Adrenal gland (tissue), 12 donors: ENCODE data around the gene TBCB. TPM values are rescaled to one million over a fixed set of nuclear protein-coding genes. Genes with fewer than 3 reads are reported as not detected.
A peak's percentile ranks its signal among the peaks of the same experiment; 100 is the strongest.

Source experiments
- DNase-seq, 7 donors: peaks; one replicate each; pipeline ENCODE4 v3.0.0-alpha.2; 2019 to 2020
- H3K27ac ChIP-seq, 5 donors: fragments of 200-600 bp; sonication (generic) in 4 of 5; 1 replicate in 3 of 5; 2 replicates in 2 of 5; pipeline versions ENCODE4 v1.5.1 to v1.8.0; 2016 to 2020; ENCODE audit warnings: mild to moderate bottlenecking in 1 of 5
- H3K27me3 ChIP-seq: fragments of 200-600 bp; 2 replicates; pipeline ENCODE4 v1.8.0; 2021
- H3K36me3 ChIP-seq, 2 donors: fragments of 200-600 bp; replicated peaks in 1 of 2; 1 replicate in 1 of 2; 2 replicates in 1 of 2; pipeline versions ENCODE4 v1.5.1 to v1.8.0; 2018 to 2022
- H3K4me1 ChIP-seq, 2 donors: fragments of 200-600 bp; replicated peaks in 1 of 2; 1 replicate in 1 of 2; 2 replicates in 1 of 2; pipeline versions ENCODE4 v1.5.1 to v1.8.0; 2018 to 2021
- H3K4me3 ChIP-seq, 4 donors: fragments of 200-600 bp; sonication (generic) in 3 of 4; one replicate each; pipeline ENCODE4 v1.5.1; 2016 to 2018
- H3K9me3 ChIP-seq, 3 donors: fragments of 200-600 bp; sonication (generic) in 1 of 3; replicated peaks in 1 of 3; 1 replicate in 2 of 3; 2 replicates in 1 of 3; pipeline versions ENCODE4 v1.5.1 to v1.8.0; 2016 to 2021
- POLR2A ChIP-seq, 2 donors: fragments of 450-650 bp; IDR thresholded peaks; one replicate each; pipeline ENCODE4 v1.6.1; 2017; ENCODE audit warnings: antibody characterized with exemption in 2 of 2, mild to moderate bottlenecking in 2 of 2, moderate library complexity in 1 of 2
- WGBS, 4 donors: extraction: QIAGEN DNeasy Blood & Tissue Kit in 2 of 4; methylation state at CpG; one replicate each; pipeline versions ENCODE4 v1.1.5 to v1.1.7; 2013 to 2017; 5-methylcytosine and 5-hydroxymethylcytosine counted together
- intact Hi-C, 2 donors: fragments of 100-400 bp; cut with DNase I; formaldehyde crosslinking; loops; one replicate each; pipeline versions ENCODE4 v1.14.1 to v1.15.0; 2022 to 2023
- polyA plus RNA-seq, 3 donors: library from polyadenylated mRNA; stranded (reverse); fragments of 200-250 nt in 2 of 3; fragments of 350-450 nt in 1 of 3; fragmentation: Illumina TruSeq in 1 of 3; extraction: RNeasy Lipid Tissue Mini Kit (QIAGEN cat#74804) in 1 of 3; gene quantifications; one replicate each; pipeline ENCODE4 v1.2.3, GENCODE V29; 2013 to 2014
- total RNA-seq, 9 donors: library from RNA; depleted of rRNA in 4 of 9; stranded (reverse); fragments of >200 nt in 4 of 9; fragments of 120-200 nt in 1 of 9; fragmentation: NEBNext Ultra II Directional in 1 of 9; extraction: Animal tissue kit (Norgen Biotek cat#: 25700) in 1 of 9; gene quantifications; one replicate each; pipeline versions ENCODE4 v1.1.0 to v1.2.4, GENCODE V29; 2013 to 2023
- TF ChIP-seq, protein P1 (sequence below), 6 experiments: fragments of 450-650 bp in 4 of 6; fragments of 200-600 bp in 2 of 6; sonication (generic) in 1 of 6; IDR thresholded peaks; 1 replicate in 5 of 6; 2 replicates in 1 of 6; pipeline versions ENCODE4 v1.5.1 to v1.8.0; 2016 to 2021; ENCODE audit warnings: antibody characterized with exemption in 6 of 6, mild to moderate bottlenecking in 2 of 6, moderate library complexity in 1 of 6
- donor health status: healthy with polysubstance abuse.
- donor health status: Bipolar disorder and iron deficiency.
- donor health status: DM: yes; HTN: yes; CAD: no.
- donor health status: DM: no; HTN: no; CAD: no.
- donor health status: DM: no; HTN: no; CAD: no.
- donor health status: DM: yes; HTN: yes; CAD: no.

Gene TBCB
- total and polyA plus RNA-seq, 12 donors, result 88.8 to 233 (median 140) TPM

DNA sequence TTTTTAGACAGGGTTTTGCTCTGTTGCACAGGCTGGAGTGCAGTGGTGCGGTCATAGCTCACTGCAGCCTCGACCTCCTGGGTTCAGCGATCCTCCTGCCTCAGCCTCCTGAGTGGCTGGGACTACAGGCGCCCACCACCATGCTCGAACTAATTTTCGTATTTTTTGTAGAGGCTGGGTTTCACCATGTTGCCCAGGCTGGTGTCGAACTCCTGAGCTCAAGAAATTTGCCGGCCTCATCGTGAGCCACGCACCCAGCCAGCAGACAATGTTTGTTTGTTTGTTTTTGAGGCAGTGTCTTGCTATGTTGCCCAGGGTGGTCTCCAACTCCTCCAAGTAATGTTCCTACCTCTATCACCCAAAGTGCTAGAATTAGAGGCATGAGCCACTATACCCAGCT lies 37.9 kb downstream of the TBCB start:
- peaks cover 0 to 26% of the 10 kb centered on the region in 2 donors for H3K36me3 ChIP-seq
- 89 to 91% (median 90%) methylated on average over 10 of the region's 10 CpGs for WGBS, 4 donors
- no peaks in the 10 kb centered on the region for H3K27me3 ChIP-seq
- peak overlapping the region in 1 of 4 donors; percentile 69 for H3K4me3 ChIP-seq
- peak overlapping the region; percentile 93 to 98 (median 94) for H3K27ac ChIP-seq
- no peaks in the 10 kb centered on the region for H3K9me3 ChIP-seq
- TF ChIP-seq, protein P1, sequence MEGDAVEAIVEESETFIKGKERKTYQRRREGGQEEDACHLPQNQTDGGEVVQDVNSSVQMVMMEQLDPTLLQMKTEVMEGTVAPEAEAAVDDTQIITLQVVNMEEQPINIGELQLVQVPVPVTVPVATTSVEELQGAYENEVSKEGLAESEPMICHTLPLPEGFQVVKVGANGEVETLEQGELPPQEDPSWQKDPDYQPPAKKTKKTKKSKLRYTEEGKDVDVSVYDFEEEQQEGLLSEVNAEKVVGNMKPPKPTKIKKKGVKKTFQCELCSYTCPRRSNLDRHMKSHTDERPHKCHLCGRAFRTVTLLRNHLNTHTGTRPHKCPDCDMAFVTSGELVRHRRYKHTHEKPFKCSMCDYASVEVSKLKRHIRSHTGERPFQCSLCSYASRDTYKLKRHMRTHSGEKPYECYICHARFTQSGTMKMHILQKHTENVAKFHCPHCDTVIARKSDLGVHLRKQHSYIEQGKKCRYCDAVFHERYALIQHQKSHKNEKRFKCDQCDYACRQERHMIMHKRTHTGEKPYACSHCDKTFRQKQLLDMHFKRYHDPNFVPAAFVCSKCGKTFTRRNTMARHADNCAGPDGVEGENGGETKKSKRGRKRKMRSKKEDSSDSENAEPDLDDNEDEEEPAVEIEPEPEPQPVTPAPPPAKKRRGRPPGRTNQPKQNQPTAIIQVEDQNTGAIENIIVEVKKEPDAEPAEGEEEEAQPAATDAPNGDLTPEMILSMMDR (IDR thresholded peaks at IDR 0.05), result no peak
- no peak for TF ChIP-seq POLR2A (IDR thresholded peaks at IDR 0.05)
- no peak for DNase-seq
- intact Hi-C loops, result no loop called here
- peaks cover 6 to 13% of the 10 kb centered on the region in 2 donors for H3K4me1 ChIP-seq

DNA sequence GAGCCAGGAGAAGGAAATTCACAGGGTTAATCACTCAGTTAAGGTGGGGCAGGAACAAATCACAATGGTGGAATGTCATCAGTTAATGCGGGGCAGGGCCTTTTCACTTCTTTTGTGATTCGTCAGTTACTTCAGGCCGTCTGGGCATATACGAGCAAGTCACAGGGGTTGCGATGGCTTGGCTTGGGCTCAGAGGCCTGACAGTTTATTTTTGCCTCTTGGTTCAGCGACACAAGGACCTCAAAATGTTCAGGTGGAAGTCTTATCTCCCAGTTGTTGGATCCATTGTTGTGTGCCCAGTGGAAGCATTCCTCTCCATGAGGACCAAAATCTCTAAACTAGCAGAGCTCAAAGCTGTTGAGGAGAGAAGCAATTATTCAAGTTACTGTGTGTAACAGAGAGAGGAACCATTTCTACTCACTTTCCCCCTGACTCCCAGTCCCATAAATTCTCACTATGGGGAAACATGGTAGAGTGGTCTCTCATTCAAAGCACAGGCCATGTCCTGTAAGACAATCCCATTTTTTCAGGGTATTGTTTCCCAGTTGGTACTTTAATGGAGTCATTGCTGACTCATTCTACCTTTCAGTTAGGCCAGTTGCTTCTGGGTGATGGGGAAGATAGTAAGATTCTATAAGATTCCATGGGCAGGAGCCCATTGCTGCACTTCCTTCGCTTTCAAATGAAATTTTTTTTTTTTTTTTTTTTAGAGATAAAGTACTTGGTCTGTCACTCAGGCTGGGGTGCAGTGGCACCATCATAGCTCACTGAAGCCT lies 45.7 kb downstream of the TBCB start:
- intact Hi-C loops, result no loop called here
- no peak overlapping the region for H3K4me3 ChIP-seq
- WGBS, 4 donors, result 93 to 96% (median 94%) methylated on average over 7 of the region's 7 CpGs

DNA sequence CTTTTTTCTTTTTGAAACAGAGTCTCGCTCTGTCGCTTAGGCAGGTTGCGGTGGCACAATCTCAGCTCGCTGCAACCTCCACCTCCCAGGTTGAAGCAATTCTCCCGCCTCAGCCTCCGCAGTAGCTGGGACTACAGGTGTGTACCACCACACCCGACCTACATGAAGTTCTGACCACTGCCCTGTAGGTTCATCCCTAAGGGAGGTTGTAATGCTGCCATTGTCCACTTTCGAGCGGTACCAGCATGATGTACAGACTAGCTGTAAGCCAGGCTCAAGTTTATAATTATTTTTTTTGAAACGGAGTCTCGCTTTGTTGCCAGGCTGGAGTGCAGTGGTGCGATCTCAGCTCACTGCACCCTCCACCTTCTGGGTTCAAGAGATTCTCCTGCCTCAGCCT lies 48.5 kb downstream of the TBCB start:
- H3K36me3 ChIP-seq, result no peaks in the 10 kb centered on the region
- H3K4me1 ChIP-seq, result no peaks in the 10 kb centered on the region
- DNase-seq, result no peak
- 93 to 97% (median 96%) methylated on average over 12 of the region's 12 CpGs for WGBS, 4 donors
- TF ChIP-seq, protein P1 (IDR thresholded peaks at IDR 0.05), result no peak
- no peak for TF ChIP-seq POLR2A (IDR thresholded peaks at IDR 0.05)
- H3K9me3 ChIP-seq, result no peaks in the 10 kb centered on the region
- no peak overlapping the region for H3K4me3 ChIP-seq
- intact Hi-C loops, result no loop called here
- H3K27me3 ChIP-seq, result no peaks in the 10 kb centered on the region
- H3K27ac ChIP-seq, result no peak overlapping the region

More for the DNA sequence above, 45.7 kb downstream of the TBCB start:
- H3K4me1 ChIP-seq, result no peaks in the 10 kb centered on the region
- no peak for DNase-seq
- H3K9me3 ChIP-seq, result no peaks in the 10 kb centered on the region
- no peaks in the 10 kb centered on the region for H3K36me3 ChIP-seq
- TF ChIP-seq, protein P1 (IDR thresholded peaks at IDR 0.05), result no peak
- no peak for TF ChIP-seq POLR2A (IDR thresholded peaks at IDR 0.05)
- H3K27me3 ChIP-seq, result no peaks in the 10 kb centered on the region
- H3K27ac ChIP-seq, result no peak overlapping the region

DNA sequence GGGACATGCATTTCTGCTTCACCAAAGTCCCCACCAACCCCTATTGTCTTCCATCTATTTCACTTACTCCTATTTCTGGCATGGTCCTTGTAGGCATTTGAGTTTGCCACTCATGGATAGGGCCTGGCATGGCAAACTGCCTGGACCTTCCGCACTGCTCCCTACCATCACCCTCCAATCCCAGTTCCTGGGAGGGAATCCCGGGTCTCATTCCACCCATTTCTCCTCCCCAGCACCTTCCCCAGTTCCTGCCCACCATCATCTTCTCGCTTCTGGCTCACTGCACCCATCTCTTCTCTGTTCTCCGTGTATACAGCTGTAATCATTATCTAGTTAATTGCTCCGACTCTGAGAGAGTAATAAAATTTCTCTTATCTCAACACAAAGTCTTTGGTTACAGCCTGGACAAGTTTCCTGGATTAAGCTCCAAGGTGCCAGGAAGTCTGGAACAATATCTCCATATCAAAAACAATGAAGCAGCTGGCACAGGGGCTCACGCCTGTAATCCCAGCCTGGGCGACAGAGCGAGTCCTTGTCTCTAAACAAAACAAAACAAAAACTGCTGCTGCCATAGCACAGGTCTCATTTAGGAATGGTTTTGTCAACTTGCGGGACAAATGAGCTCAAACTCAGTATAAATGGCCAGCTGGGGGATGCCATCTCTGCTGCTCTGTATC lies 54.0 kb downstream of the TBCB start:
- Histone ChIP-seq H3K27me3 (no peaks in the 10 kb centered on the region), H3K27ac (peak overlapping the region in 2 of 5 donors; percentile 24 to 47), H3K4me1 (no peaks in the 10 kb centered on the region), H3K4me3 (no peak overlapping the region), H3K9me3 (no peaks in the 10 kb centered on the region), H3K36me3 (no peaks in the 10 kb centered on the region)
- no peak for TF ChIP-seq POLR2A (IDR thresholded peaks at IDR 0.05)
- TF ChIP-seq, protein P1 (IDR thresholded peaks at IDR 0.05), result no peak
- WGBS, 4 donors, result 59 to 65% (median 62%) methylated on average over 9 of the region's 9 CpGs
- intact Hi-C loops, result loop anchor here in 1 of 2 donors (2.0 kb wide), 1 partner anchor 42 kb away; no protein-coding TSS in a partner anchor
- peak in 4 of 7 donors; percentile 28 to 73 (median 31) for DNase-seq
